SK-N-SH (cell line): Measurements from ENCODE around the gene SH2B2.

ENCODE experiments used
- PBX3 ChIP-seq: IDR thresholded peaks from 2 replicates; pipeline ENCODE4; 2012
- TAF1 ChIP-seq: IDR thresholded peaks from 2 replicates; pipeline ENCODE4 v1.6.1; 2012; ENCODE audit warnings: low read depth, mild to moderate bottlenecking, low read length, moderate library complexity, borderline replicate concordance
- TF ChIP-seq, protein P1 (sequence below): fragments of 150-350 bp; IDR thresholded peaks from 2 replicates; pipeline ENCODE4 v1.6.1; 2017; ENCODE audit warnings: antibody characterized with exemption, low read length, low read depth, borderline replicate concordance

DNA sequence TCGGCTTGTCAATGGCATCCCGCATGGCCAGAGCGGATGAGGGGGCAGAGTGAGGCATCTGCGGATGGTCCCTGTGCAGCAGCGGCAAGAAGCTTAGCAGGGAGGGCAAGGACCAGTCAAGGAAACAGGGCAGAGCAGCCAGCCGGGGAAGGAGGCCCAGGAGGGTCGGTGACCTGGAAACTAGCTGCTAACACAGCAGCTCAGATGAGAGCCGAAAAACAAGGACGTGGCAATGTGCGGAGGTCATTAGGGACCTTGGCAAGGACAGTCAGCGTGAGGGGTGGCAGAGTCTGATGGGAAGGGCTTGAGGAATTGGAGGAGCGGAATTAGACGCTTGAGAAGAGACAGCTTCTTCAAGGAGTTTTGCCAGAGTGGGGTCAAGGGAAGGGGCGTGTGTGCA is 20.1 kb upstream of the SH2B2 start:
- TF ChIP-seq TAF1 (no peak), PBX3 (no peak)
- TF ChIP-seq, protein P1, sequence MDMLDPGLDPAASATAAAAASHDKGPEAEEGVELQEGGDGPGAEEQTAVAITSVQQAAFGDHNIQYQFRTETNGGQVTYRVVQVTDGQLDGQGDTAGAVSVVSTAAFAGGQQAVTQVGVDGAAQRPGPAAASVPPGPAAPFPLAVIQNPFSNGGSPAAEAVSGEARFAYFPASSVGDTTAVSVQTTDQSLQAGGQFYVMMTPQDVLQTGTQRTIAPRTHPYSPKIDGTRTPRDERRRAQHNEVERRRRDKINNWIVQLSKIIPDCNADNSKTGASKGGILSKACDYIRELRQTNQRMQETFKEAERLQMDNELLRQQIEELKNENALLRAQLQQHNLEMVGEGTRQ: no peak
